Activated CD8-positive, alpha-beta memory T cell treated with anti-CD3 and anti-CD28 coated beads, Interleukin-2, amount 10 ng/mL, durations not matched to agents 7 days and 5 days (primary cell): ENCODE data around the gene TPST2. TPM values are rescaled to one million over a fixed set of nuclear protein-coding genes. Genes with fewer than 3 reads are reported as not detected.

Experiments
- ATAC-seq: fragments of 150-1000 bp; cut with Tn5 transposase; one replicate; pipeline ENCODE4 v1.10.0; 2021; ENCODE audit warnings: moderate library complexity
- CTCF ChIA-PET: fragments of 350-600 bp; sonication (Branson Sonifier 250); formaldehyde crosslinking; loops from one replicate; lab custom pipeline; 2021; ENCODE audit warnings: antibody characterized with exemption; lab: Charles Lee
- DNase-seq: peaks from one replicate; pipeline ENCODE4 v3.0.0-alpha.2; 2020
- H3K27ac Mint-ChIP-seq: one replicate; pipeline ENCODE4 v1.8.0; 2021; ENCODE audit warnings: mild to moderate bottlenecking, mixed read lengths
- H3K27me3 Mint-ChIP-seq: one replicate; pipeline ENCODE4 v1.8.0; 2021; ENCODE audit warnings: mixed read lengths
- H3K36me3 Mint-ChIP-seq: one replicate; pipeline ENCODE4 v1.8.0; 2021; ENCODE audit warnings: mild to moderate bottlenecking, mixed read lengths
- H3K4me1 Mint-ChIP-seq: one replicate; pipeline ENCODE4 v1.8.0; 2021; ENCODE audit warnings: mixed read lengths
- H3K4me3 Mint-ChIP-seq: one replicate; pipeline ENCODE4 v1.8.0; 2021; ENCODE audit warnings: mild to moderate bottlenecking, moderate library complexity, mixed read lengths
- H3K9me3 Mint-ChIP-seq: one replicate; pipeline ENCODE4 v1.8.0; 2022; ENCODE audit warnings: low read depth, mixed read lengths
- total RNA-seq, 2 experiments: library from RNA; stranded (reverse); gene quantifications; one replicate each; pipeline ENCODE4 v1.2.3, GENCODE V29; 2021

TPST2 gene
- total RNA-seq, 2 experiments from 2014 or later, result 61.6 to 81.6 TPM

DNA sequence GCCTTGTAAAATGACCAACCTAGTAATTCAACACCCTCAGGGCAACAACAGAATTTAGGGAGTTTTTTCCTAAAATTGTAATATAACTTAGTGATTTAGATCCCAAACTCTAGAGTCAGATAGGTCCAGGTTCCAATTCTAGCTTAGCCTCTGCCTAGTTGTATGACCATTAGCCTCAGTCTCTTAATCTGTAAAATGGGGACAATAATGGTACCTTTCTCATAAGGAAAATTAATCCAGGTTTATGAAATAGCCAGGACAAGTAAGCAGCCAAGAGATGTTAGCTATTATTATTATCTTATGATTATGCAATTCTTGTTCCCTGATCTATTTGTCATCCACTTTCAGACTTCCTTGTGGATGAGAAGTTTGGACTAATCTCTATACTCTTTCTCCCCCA is 81.8 kb downstream of the TPST2 start:
- Mint-ChIP-seq H3K4me3 (no peak overlapping the region), H3K27me3 (no peaks in the 10 kb centered on the region), H3K9me3 (no peaks in the 10 kb centered on the region), H3K4me1 (peaks cover 47% of the 10 kb centered on the region), H3K27ac (no peak overlapping the region), H3K36me3 (peaks cover 46% of the 10 kb centered on the region)
- DNase-seq (no peak), ATAC-seq (no peak)
- CTCF ChIA-PET, result interaction anchor here (1.2 kb wide), 1 partner anchor 134 kb away, joined by 3 read pairs; no protein-coding TSS in a partner anchor

DNA sequence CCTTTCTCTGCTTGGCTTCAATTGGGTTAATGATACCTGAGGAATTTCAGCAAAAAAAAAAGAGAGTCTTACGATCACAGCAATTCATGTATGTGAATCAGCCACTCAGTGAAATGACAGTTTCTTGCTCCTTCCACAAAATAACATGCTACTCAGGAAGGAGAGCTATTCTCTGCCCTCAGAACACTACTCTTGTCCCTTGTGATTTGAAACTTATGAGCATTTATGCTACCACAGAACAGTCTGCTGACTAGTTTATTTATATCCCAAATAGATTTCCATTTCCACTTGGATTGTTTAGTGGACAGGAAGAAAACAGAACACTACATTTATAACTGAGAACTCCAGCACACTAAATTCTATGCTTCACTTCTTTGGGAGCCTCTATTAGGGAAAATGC is 86.2 kb downstream of the TPST2 start:
- Mint-ChIP-seq H3K27ac (peak overlapping the region; percentile 87), H3K9me3 (no peaks in the 10 kb centered on the region), H3K4me1 (peaks cover 33% of the 10 kb centered on the region), H3K27me3 (no peaks in the 10 kb centered on the region), H3K36me3 (peaks cover 65% of the 10 kb centered on the region), H3K4me3 (peak overlapping the region; percentile 29)
- ATAC-seq (no peak), DNase-seq (no peak)
- CTCF ChIA-PET, result interaction anchor here (0.6 to 7.2 kb wide), 26 partner anchors 9 to 197 kb away, joined by 3 to 69 read pairs (median 8); partner anchors contain the start of genes HPS4, MIAT, SRRD and TFIP11

DNA sequence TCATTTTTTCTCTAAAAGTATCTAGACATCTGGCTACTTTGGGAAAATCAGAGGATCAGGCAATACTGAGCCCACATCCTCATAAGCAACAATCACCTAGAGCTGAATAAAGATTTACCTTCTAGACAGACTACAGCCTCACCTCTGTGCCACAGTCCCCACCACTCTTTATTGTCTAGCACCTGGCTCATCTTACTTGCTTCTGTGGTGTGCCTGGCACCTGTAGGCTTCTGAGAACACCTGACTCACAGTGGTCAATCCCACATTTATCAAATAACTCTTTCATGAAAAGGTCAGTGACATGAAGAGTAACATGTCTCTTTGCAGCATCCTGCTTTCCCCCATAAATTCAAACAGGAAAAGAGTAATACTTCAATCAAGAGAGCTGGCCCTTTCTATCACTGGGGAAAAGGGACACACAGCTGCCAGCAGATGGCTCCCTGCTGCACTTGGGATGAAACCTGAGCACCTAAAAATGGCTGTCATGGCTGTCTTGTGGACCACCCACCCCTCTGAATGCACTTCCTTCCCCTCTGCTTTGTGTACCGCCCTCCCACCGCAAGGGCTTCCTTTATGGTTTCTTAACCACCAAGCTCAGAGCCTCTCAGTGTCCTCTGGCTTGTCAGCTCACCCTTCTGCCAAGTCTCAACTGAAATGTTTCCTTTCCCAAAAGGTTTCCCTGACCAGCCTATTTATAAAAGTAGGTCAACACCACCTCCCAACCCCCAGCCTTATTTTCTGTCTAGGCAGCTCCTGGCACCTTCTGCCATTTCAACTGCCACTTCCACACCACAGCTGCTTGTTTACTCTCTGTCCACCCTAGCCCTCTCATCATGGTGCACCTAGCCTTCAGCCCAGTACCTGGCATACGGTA is 87.0 kb downstream of the TPST2 start:
- Mint-ChIP-seq H3K9me3 (no peaks in the 10 kb centered on the region), H3K4me1 (peaks cover 33% of the 10 kb centered on the region), H3K27ac (peak overlapping the region; percentile 87), H3K4me3 (peak overlapping the region; percentile 29), H3K36me3 (peaks cover 65% of the 10 kb centered on the region), H3K27me3 (no peaks in the 10 kb centered on the region)
- ATAC-seq (peak; percentile 95), DNase-seq (peak; percentile 95)
- CTCF ChIA-PET, result interaction anchor here (0.6 to 7.2 kb wide), 36 partner anchors 9 to 198 kb away, joined by 3 to 69 read pairs (median 6); partner anchors contain the start of genes HPS4, MIAT, SRRD and TFIP11

DNA sequence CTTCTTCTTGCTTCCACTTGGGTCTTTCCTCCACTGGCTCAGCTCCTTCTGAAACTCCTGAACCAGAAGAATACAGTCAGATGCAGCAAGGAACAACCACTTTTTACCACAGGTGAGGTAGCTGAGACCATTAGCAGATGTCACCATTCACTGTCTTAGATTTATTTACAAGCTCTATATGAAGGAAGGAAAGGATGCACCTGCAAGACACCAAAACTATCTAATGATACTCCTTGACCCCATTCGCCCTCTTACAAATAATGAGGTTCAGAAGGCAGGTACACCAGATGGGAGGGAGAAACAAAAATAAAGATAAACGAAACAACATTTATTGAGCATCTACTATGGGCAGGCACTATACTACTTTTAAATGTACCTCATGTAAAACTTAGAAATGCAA is 87.9 kb downstream of the TPST2 start:
- ATAC-seq, result no peak
- Mint-ChIP-seq H3K27ac (peak overlapping the region; percentile 87), H3K9me3 (no peaks in the 10 kb centered on the region), H3K4me1 (peaks cover 33% of the 10 kb centered on the region), H3K4me3 (no peak overlapping the region), H3K36me3 (peaks cover 68% of the 10 kb centered on the region), H3K27me3 (no peaks in the 10 kb centered on the region)
- CTCF ChIA-PET, result interaction anchor here (0.8 to 7.2 kb wide), 20 partner anchors 11 to 172 kb away, joined by 3 to 69 read pairs (median 4); partner anchors contain the start of genes HPS4, SRRD and TFIP11
- DNase-seq, result no peak

DNA sequence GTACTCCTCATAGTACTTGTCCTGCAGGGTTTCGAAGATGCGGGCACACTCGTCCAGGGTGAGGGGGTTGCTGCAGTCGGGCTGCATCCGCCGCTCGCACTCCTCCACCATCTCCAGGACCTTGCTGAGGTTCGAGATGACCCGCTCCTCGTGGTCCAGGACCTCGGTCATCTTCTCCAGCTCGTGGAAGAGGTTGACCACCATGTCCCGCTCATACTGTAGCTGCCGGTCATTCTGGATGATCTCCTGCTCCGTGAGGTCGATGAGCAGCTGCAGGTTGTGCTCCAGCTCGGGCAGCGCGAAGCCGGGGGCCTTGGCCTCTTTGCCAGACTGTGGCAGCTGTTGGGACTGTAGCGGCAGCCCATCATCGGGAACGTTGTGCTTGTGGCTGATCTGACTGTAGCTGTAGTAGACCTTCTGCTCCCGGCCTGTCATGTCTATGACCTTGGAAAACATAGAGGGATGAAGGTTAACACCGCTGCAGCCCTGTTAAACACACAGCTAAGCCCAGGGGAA is 90.7 kb downstream of the TPST2 start:
- Mint-ChIP-seq H3K4me3 (no peak overlapping the region), H3K27me3 (no peaks in the 10 kb centered on the region), H3K9me3 (no peaks in the 10 kb centered on the region), H3K36me3 (peaks cover 70% of the 10 kb centered on the region), H3K4me1 (peaks cover 27% of the 10 kb centered on the region), H3K27ac (no peak overlapping the region)
- ATAC-seq, result no peak
- CTCF ChIA-PET, result interaction anchor here (1.0 to 7.2 kb wide), 4 partner anchors 13 to 165 kb away, joined by 3 to 69 read pairs (median 26); partner anchors contain the start of genes HPS4, SRRD and TFIP11
- DNase-seq, result no peak

DNA sequence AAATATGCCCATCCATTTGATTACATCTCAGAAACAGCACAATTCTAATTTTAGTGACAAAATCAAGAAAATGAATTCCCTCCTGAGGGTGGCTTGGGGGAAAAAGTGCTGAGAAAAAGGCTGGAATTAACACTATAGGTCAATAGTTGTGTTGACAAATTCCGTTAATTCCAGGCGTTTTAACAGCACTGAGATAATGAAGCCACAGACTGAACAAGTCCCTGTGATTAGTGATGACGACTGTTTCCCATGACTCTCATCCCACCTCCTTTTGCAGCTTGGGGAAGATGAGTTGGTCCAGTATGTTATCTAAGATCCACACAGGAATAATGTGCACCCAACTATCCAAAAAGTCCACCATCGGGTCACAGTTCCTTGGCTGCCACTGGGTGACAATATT is 93.5 kb downstream of the TPST2 start:
- no peak overlapping the region for H3K27ac Mint-ChIP-seq
- H3K27me3 Mint-ChIP-seq, result no peaks in the 10 kb centered on the region
- H3K4me3 Mint-ChIP-seq, result no peak overlapping the region
- no peak for DNase-seq
- H3K4me1 Mint-ChIP-seq, result peaks cover 15% of the 10 kb centered on the region
- H3K9me3 Mint-ChIP-seq, result no peaks in the 10 kb centered on the region
- CTCF ChIA-PET, result no interaction called here
- no peak for ATAC-seq
- H3K36me3 Mint-ChIP-seq, result peaks cover 67% of the 10 kb centered on the region

DNA sequence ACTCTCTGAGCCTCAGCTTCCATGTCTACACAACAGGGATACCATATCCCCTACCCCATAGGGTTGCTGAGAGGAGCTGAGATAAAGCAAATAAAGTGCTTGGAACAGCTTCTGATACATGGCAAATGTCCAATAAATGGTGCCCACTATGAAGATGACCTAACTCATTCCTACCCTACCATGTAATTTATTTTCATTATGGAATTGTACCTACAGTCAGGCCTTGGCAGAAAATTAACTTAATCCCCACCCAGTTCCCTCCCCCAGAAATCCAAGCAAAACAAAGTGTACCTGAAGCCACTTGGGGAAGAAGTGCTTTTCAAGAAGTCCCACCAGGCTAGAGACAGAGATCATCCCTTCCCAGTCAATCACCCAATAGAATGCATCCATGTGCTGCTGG is 95.4 kb downstream of the TPST2 start:
- Mint-ChIP-seq H3K4me3 (no peak overlapping the region), H3K4me1 (peaks cover 14% of the 10 kb centered on the region), H3K27me3 (no peaks in the 10 kb centered on the region), H3K27ac (no peak overlapping the region), H3K9me3 (no peaks in the 10 kb centered on the region), H3K36me3 (peaks cover 65% of the 10 kb centered on the region)
- ATAC-seq, result no peak
- no peak for DNase-seq
- CTCF ChIA-PET, result interaction anchor here (0.7 to 2.1 kb wide), 4 partner anchors 9 to 171 kb away, joined by 3 to 14 read pairs (median 4); no protein-coding TSS in a partner anchor

DNA sequence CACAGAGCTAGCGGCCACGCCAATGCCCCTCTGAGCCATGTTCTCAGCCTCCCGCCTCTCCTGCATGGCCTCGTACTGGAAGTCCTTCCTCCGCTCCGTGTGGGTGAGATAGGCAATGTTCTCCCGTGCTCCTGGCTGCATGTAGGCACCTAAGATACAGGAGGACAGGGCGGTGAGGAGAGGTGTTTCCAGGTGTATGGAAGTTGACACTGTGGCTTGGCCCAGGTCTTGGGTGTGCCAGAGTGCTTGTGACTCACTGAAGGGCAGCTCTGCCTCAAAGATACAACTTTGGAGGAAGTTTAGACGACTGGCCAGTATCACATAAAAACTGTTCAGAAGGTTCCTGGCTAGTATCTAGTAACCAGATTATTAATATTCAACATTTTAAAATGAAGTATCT is 97.7 kb downstream of the TPST2 start:
- H3K27me3 Mint-ChIP-seq, result no peaks in the 10 kb centered on the region
- H3K9me3 Mint-ChIP-seq, result no peaks in the 10 kb centered on the region
- peaks cover 14% of the 10 kb centered on the region for H3K4me1 Mint-ChIP-seq
- no peak overlapping the region for H3K27ac Mint-ChIP-seq
- no peak for ATAC-seq
- no peak for DNase-seq
- CTCF ChIA-PET, result interaction anchor here (0.7 to 2.2 kb wide), 3 partner anchors 11 to 370 kb away, joined by 3 to 8 read pairs (median 5); no protein-coding TSS in a partner anchor
- H3K36me3 Mint-ChIP-seq, result peaks cover 56% of the 10 kb centered on the region
- no peak overlapping the region for H3K4me3 Mint-ChIP-seq

DNA sequence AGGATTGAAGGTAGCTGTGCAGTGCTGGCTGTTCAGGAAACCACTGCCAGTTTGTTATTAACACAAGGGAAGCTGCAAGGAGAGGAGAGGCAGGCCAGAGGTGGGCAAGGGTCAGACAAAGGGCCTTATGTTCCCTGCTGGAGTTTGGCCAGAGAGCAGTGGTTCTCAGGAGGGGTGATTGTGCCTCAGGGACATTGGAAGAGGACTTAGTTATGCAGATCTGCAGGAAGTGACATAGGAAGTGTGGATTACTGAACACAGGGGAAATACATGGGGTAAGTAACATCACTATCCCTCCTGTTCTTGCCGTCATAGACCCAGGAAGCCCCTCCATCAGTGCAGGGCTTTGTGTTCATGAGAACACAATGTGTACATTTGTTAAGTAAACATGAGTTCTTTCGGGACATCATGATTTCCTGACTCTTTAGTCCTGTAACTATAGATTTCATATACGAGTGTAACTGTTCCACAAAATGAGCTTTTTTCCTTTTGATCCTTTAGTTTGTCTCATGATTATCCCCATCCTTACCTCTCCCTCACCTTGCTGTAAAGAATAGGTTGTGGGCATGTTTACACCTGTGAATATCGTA is 100.4 kb downstream of the TPST2 start:
- Mint-ChIP-seq H3K36me3 (peaks cover 38% of the 10 kb centered on the region), H3K4me3 (no peak overlapping the region), H3K27ac (peak overlapping the region; percentile 50), H3K9me3 (no peaks in the 10 kb centered on the region), H3K27me3 (no peaks in the 10 kb centered on the region), H3K4me1 (peaks cover 33% of the 10 kb centered on the region)
- no peak for ATAC-seq
- CTCF ChIA-PET, result interaction anchor here (1.0 to 1.2 kb wide), 3 partner anchors 11 to 154 kb away, joined by 4 to 5 read pairs (median 4); no protein-coding TSS in a partner anchor
- no peak for DNase-seq

DNA sequence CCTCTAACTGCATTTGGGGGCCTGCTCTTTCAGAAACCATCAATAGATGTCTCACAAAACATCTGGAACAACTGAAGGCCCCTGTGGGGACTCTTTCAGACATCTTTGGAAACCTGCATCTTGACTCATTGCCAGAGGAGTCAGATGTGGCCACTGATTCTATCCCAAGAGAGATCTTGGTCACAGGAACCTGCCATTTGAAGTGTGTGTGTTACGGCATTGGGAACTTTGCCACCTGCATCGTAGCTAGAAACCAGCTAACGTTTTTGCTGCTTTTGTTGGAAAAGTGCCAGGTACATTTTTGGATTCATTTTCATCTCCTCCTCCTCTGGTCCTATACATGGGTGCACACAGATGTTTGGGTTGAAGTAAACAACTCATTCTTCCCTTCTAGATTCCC is 101.9 kb downstream of the TPST2 start:
- Mint-ChIP-seq H3K4me1 (peaks cover 28% of the 10 kb centered on the region), H3K4me3 (no peak overlapping the region), H3K27ac (no peak overlapping the region), H3K9me3 (no peaks in the 10 kb centered on the region), H3K27me3 (no peaks in the 10 kb centered on the region), H3K36me3 (peaks cover 24% of the 10 kb centered on the region)
- CTCF ChIA-PET, result interaction anchor here (5.4 kb wide), 1 partner anchor 14 kb away, joined by 48 read pairs; no protein-coding TSS in a partner anchor
- ATAC-seq (no peak), DNase-seq (no peak)

DNA sequence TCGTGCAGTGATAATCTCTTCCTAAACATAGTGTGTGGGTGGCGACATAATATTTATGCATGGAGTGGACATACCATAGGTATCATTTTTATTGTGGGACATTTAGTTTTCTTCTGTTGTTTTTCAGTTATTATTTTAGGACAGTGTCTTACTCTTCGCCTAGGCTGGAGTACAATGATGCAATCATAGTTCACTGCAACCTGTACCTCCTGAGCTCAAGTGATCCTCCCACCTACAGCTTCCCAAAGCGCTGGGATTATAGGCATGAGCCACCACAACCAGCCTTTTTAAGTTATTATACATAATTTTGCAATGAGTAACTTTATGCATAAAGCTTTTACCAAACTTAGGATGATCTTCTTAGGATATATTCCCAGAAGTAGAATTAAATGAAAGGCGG is 103.5 kb downstream of the TPST2 start:
- CTCF ChIA-PET, result interaction anchor here (0.8 to 5.4 kb wide), 3 partner anchors 15 to 181 kb away, joined by 3 to 48 read pairs (median 3); no protein-coding TSS in a partner anchor
- DNase-seq (no peak), ATAC-seq (no peak)
- no peaks in the 10 kb centered on the region for H3K9me3 Mint-ChIP-seq
- no peak overlapping the region for H3K4me3 Mint-ChIP-seq
- H3K4me1 Mint-ChIP-seq, result peaks cover 42% of the 10 kb centered on the region
- no peak overlapping the region for H3K27ac Mint-ChIP-seq
- no peaks in the 10 kb centered on the region for H3K27me3 Mint-ChIP-seq
- H3K36me3 Mint-ChIP-seq, result peaks cover 13% of the 10 kb centered on the region

DNA sequence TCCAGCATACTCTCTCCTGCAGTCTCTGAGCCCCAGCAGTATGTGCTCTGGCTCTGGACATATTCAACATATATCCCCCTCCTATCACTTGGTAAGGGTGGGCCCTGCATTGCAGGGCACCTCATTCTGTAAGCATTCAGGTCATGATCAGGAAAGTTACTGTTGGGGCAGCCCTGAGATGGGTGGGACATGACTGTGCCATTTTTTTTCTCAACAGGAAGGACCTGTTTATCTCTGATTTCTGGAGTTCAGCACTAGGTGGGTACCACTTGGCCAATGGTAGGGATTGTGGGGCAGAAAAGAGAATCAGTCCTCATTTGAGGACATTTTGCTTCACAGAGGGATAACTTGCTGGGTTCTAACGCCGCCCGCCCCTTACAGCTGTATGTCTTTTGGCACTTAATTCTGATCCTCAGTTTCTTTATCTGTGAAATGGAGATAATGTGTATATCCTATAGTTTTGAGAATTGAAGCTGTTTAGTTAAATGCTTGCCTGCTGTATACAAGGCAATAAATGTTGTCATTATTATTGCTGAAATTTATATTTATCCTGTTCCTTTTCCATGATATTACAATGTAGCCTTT is 104.0 kb downstream of the TPST2 start:
- H3K27ac Mint-ChIP-seq, result peak overlapping the region; percentile 45
- no peak for ATAC-seq
- peaks cover 14% of the 10 kb centered on the region for H3K36me3 Mint-ChIP-seq
- CTCF ChIA-PET, result interaction anchor here (0.8 to 5.4 kb wide), 4 partner anchors 16 to 181 kb away, joined by 3 to 48 read pairs (median 14); partner anchors contain the start of gene ASPHD2
- peak overlapping the region; percentile 4 for H3K4me3 Mint-ChIP-seq
- H3K4me1 Mint-ChIP-seq, result peaks cover 47% of the 10 kb centered on the region
- no peaks in the 10 kb centered on the region for H3K9me3 Mint-ChIP-seq
- no peak for DNase-seq
- no peaks in the 10 kb centered on the region for H3K27me3 Mint-ChIP-seq
